ENCODE data around the gene TREML4.

TREML4 gene

DNA sequence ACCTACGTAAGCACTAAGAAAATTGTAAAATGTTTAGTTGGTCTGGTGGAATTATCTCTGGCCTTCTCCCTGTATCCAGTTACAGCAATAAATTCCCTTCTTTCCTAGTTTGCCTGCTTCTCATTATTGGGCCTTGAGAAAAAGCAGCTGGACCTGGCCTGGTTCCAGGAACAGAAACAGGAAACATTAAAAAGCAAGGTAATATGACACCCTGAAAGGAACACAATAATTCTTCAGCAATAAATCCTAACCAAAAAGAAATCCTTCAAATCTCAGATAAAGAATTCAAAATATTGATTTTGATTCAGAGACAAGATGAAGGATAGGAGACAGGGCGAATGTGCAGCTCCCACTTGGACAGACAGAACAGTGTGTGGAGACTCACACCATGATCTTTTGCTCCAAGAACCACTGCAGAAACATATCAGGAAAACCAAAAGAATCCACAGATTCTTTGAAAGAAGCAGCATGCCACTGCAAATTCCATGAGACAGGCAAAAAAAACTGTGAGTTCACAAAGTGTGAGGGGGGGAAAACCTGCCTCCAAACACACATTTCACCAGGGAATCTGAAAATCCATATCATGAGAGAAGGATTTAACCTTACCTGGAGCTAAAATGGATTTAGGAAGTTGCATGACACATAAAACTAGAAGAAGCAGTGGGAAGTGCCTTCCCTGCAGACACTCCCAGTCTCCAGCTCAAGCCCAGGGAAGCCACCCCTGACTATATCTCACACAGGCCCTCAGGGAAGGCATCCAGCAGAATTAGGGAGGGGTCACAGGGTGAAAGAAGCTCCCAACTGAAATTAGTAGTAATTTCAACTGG is 29.4 kb downstream of the TREML4 start:
- H3K9ac ChIP-seq (ENCODE audit: low read depth, low read length) = no peak overlapping the region

DNA sequence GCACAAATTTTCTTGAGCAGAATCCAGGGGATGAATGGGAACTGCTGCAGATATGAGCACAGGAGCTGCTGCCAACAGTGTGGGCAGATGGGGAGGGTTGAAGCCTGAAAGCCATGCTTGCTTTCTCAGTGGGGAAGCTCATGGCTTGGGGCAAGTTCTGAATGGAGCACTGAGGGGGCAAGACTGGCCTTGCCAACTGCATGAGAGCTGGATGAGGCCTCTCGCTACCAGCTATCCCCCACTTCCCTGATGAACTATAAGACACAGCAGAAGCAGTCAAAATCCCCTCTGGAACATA is 30.0 kb downstream of the TREML4 start:
- Histone ChIP-seq H3K4me3 (ENCODE audit: low read depth, low read length) (no peak overlapping the region), H3K4me1 (ENCODE audit: control insufficient read depth, insufficient read depth, low read length) (no peaks in the 10 kb centered on the region), H3K36me3 (ENCODE audit: control insufficient read depth, insufficient read depth, low read length) (no peaks in the 10 kb centered on the region), H3K27me3 (ENCODE audit: control insufficient read depth, insufficient read depth, low read length) (no peaks in the 10 kb centered on the region), H3K9ac (ENCODE audit: low read depth, low read length) (no peak overlapping the region), H3K9me3 (ENCODE audit: control insufficient read depth, insufficient read depth, low read length) (no peaks in the 10 kb centered on the region)

More for the DNA sequence above, 29.4 kb downstream of the TREML4 start:
- H3K27me3 ChIP-seq (ENCODE audit: control insufficient read depth, insufficient read depth, low read length) = no peaks in the 10 kb centered on the region
- H3K36me3 ChIP-seq (ENCODE audit: control insufficient read depth, insufficient read depth, low read length) = no peaks in the 10 kb centered on the region
- H3K4me1 ChIP-seq (ENCODE audit: control insufficient read depth, insufficient read depth, low read length) = no peaks in the 10 kb centered on the region
- H3K4me3 ChIP-seq (ENCODE audit: low read depth, low read length) = no peak overlapping the region
- H3K9me3 ChIP-seq (ENCODE audit: control insufficient read depth, insufficient read depth, low read length) = no peaks in the 10 kb centered on the region

DNA sequence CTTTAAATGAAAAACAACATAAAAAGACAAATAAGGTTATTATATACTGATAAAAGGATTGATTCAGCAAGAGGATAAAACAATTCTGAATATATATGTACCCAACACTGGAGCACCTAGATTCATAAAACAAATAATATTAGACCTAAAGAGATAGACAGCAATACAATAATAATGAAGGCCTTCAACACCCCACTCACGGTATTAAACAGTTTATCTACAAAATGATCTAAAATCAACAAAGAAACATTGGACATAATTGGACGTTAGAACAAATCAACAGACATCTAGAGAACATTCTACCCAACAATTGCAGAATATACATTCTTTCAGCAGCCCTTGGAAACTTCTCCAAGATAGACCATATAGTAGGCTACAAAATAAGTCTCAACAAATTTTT is 34.3 kb downstream of the TREML4 start:
- H3K4me1 ChIP-seq (ENCODE audit: control insufficient read depth, insufficient read depth, low read length) = no peaks in the 10 kb centered on the region
- no peak overlapping the region for H3K4me3 ChIP-seq (ENCODE audit: low read depth, low read length)
- no peaks in the 10 kb centered on the region for H3K36me3 ChIP-seq (ENCODE audit: control insufficient read depth, insufficient read depth, low read length)
- H3K27me3 ChIP-seq (ENCODE audit: control insufficient read depth, insufficient read depth, low read length) = no peaks in the 10 kb centered on the region
- H3K9ac ChIP-seq (ENCODE audit: low read depth, low read length) = no peak overlapping the region
- H3K9me3 ChIP-seq (ENCODE audit: control insufficient read depth, insufficient read depth, low read length) = no peaks in the 10 kb centered on the region

DNA sequence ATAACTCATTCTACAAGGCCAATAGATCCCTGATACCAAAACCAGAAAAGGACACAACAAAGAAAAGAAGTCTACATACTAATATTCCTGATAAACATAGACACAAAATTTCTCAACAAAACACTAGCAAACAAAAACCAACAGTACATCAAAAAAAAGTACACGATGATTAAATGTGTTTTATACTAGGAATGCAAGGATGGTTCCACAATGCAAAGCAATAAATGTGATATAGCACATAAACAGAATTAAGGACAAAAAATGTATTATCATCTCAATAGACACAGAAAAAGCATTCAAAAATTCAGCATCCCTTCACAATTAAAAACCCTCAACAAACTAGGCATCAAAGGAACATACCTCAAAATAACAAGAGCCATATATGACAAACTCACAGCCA is 35.1 kb downstream of the TREML4 start:
- H3K27me3 ChIP-seq (ENCODE audit: control insufficient read depth, insufficient read depth, low read length) = no peaks in the 10 kb centered on the region
- H3K9ac ChIP-seq (ENCODE audit: low read depth, low read length) = no peak overlapping the region
- H3K4me3 ChIP-seq (ENCODE audit: low read depth, low read length) = no peak overlapping the region
- no peaks in the 10 kb centered on the region for H3K4me1 ChIP-seq (ENCODE audit: control insufficient read depth, insufficient read depth, low read length)
- no peaks in the 10 kb centered on the region for H3K9me3 ChIP-seq (ENCODE audit: control insufficient read depth, insufficient read depth, low read length)
- no peaks in the 10 kb centered on the region for H3K36me3 ChIP-seq (ENCODE audit: control insufficient read depth, insufficient read depth, low read length)

DNA sequence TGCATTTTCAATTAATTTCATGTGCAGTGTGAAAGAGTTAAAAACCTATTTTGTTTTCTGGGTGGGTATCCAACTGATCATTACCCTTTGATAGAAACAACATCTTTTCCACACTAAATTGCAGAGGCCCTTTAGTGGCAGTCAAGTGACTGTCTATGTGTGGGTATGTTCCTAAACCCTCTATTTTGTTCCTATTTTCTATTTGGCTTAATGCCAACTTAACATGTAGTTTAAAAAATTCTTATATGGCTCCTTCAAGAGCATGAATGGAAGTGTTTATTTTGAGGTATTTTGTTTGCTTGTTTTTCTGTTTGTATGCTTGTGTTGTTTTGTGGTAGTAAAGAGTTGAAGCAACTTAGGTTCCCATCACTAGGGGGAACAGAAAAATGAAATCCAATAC is 38.4 kb downstream of the TREML4 start:
- no peak overlapping the region for H3K4me3 ChIP-seq (ENCODE audit: low read depth, low read length)
- H3K27me3 ChIP-seq (ENCODE audit: control insufficient read depth, insufficient read depth, low read length) = no peaks in the 10 kb centered on the region
- no peak overlapping the region for H3K9ac ChIP-seq (ENCODE audit: low read depth, low read length)
- H3K36me3 ChIP-seq (ENCODE audit: control insufficient read depth, insufficient read depth, low read length) = no peaks in the 10 kb centered on the region
- H3K4me1 ChIP-seq (ENCODE audit: control insufficient read depth, insufficient read depth, low read length) = no peaks in the 10 kb centered on the region
- H3K9me3 ChIP-seq (ENCODE audit: control insufficient read depth, insufficient read depth, low read length) = no peaks in the 10 kb centered on the region

DNA sequence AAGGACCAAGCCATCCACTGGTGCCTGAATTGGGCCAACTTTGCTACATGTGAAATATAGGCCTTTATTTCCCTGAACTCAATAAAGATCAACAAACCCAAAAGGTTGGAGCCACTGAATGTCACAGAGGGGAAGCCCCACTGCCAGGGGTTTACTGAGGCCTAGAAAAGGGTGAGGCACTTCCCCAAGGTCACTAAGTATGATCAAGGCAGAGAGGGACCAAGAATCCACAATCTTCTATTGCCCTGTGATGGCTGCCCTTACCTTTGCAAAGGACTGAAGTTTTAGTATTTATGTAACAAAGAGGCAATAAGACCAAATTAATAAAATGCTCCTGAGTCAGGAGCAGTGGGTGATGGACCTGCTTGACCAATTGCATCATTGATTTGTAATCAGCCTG is 40.3 kb downstream of the TREML4 start:
- Histone ChIP-seq H3K9me3 (ENCODE audit: control insufficient read depth, insufficient read depth, low read length) (no peaks in the 10 kb centered on the region), H3K36me3 (ENCODE audit: control insufficient read depth, insufficient read depth, low read length) (no peaks in the 10 kb centered on the region), H3K4me3 (ENCODE audit: low read depth, low read length) (no peak overlapping the region), H3K27me3 (ENCODE audit: control insufficient read depth, insufficient read depth, low read length) (no peaks in the 10 kb centered on the region), H3K9ac (ENCODE audit: low read depth, low read length) (no peak overlapping the region), H3K4me1 (ENCODE audit: control insufficient read depth, insufficient read depth, low read length) (no peaks in the 10 kb centered on the region)

DNA sequence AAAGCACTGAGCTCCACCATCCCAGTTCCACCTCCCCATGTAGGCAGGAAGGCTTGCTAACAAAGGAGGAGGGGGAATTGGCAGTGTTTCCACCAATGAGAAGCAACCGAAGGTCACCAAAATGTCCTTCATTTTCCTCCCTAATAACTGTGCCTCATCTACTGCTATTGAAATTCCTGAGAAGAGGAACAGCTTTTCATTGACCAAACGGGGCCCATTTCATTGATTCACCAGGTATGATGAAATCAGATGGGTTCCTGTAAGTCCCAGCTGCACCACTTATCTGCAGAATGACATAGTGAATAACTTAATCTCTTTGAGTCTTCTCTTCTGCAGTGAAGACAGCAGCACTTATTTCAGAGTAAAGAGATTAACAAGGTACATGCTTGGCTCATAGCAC is 41.0 kb downstream of the TREML4 start:
- H3K4me3 ChIP-seq (ENCODE audit: low read depth, low read length) = no peak overlapping the region
- H3K27me3 ChIP-seq (ENCODE audit: control insufficient read depth, insufficient read depth, low read length) = no peaks in the 10 kb centered on the region
- no peaks in the 10 kb centered on the region for H3K36me3 ChIP-seq (ENCODE audit: control insufficient read depth, insufficient read depth, low read length)
- H3K9ac ChIP-seq (ENCODE audit: low read depth, low read length) = no peak overlapping the region
- no peaks in the 10 kb centered on the region for H3K4me1 ChIP-seq (ENCODE audit: control insufficient read depth, insufficient read depth, low read length)
- H3K9me3 ChIP-seq (ENCODE audit: control insufficient read depth, insufficient read depth, low read length) = no peaks in the 10 kb centered on the region

DNA sequence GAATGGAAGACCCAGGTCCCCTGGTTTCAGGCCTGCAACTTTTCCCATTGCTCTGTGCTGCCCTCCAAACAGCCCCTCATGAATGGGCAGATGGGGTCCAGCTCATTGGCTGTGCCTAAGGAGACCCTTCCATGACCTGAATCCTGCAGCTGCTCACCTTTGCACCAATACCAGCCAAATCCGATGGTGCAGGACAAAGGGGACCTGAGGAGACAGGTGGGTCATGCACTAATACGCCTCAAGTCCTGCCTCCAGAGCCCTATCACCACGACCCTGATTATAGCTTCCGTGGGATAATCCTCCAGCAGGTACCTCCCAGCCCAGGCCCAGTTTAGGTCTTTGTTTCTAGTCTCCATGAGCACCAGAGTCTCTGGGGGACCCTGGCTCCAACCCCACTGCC is 41.6 kb downstream of the TREML4 start:
- H3K9ac ChIP-seq (ENCODE audit: low read depth, low read length) = no peak overlapping the region
- no peaks in the 10 kb centered on the region for H3K9me3 ChIP-seq (ENCODE audit: control insufficient read depth, insufficient read depth, low read length)
- no peak overlapping the region for H3K4me3 ChIP-seq (ENCODE audit: low read depth, low read length)
- H3K4me1 ChIP-seq (ENCODE audit: control insufficient read depth, insufficient read depth, low read length) = no peaks in the 10 kb centered on the region
- no peaks in the 10 kb centered on the region for H3K27me3 ChIP-seq (ENCODE audit: control insufficient read depth, insufficient read depth, low read length)
- H3K36me3 ChIP-seq (ENCODE audit: control insufficient read depth, insufficient read depth, low read length) = no peaks in the 10 kb centered on the region

DNA sequence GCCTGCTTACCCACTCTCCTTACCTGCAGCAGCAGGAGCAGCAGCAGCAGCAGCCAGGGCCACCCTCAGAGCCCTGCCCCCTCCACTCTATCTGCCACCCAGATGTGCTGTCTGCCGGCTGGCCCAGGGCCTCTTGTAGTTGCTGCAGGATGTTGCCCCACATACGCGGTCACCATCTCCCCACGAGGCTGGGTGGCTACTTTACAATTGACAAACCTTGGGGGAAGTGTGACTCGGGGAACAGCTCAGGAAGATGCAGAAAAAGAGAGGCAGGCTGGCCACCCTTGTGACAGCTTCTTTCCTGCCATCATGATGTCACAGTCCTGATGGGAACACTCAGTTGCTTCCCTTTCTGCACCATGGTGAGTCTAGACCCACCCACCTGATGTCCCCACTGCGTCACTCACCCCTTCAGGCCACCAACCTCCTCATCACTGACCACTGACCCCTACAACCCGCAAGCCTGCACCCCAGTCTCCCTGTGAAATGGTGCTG is 43.8 kb downstream of the TREML4 start:
- Histone ChIP-seq H3K9ac (ENCODE audit: low read depth, low read length) (no peak overlapping the region), H3K4me3 (ENCODE audit: low read depth, low read length) (no peak overlapping the region), H3K9me3 (ENCODE audit: control insufficient read depth, insufficient read depth, low read length) (no peaks in the 10 kb centered on the region), H3K4me1 (ENCODE audit: control insufficient read depth, insufficient read depth, low read length) (no peaks in the 10 kb centered on the region), H3K27me3 (ENCODE audit: control insufficient read depth, insufficient read depth, low read length) (peaks cover 3% of the 10 kb centered on the region), H3K36me3 (ENCODE audit: control insufficient read depth, insufficient read depth, low read length) (no peaks in the 10 kb centered on the region)

DNA sequence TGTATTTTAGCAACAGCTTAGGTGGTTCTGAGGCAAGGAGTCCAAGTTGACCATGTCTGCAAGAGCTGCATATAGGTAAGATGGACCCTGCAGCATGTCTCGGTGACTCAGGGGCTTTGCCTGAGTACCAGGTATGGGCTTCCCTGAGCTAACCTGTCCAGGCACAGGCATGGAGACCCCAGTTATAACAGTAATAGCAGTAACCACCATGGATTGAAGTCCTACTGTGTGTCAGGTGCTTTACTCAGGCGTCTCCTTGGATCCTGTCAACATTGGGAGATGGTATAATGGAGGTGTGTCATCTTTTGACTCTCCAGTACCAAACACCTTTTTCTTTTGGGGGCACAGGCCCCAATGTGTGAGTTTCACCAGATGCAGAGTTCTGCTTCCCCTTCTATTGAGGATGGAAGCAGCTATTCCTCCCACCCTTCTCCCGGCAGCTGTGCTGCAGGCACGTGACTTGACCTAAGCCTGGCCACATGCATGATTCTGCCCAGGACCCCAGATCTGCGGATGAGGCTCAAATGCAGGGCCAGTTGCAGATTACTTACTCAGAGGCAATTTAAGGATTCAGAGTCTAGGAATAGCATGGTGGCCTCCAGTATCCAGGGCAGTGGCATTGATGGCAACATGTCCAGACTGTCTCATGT is 44.6 kb downstream of the TREML4 start:
- no peaks in the 10 kb centered on the region for H3K9me3 ChIP-seq (ENCODE audit: control insufficient read depth, insufficient read depth, low read length)
- H3K4me1 ChIP-seq (ENCODE audit: control insufficient read depth, insufficient read depth, low read length) = no peaks in the 10 kb centered on the region
- H3K27me3 ChIP-seq (ENCODE audit: control insufficient read depth, insufficient read depth, low read length) = peaks cover 3% of the 10 kb centered on the region
- H3K4me3 ChIP-seq (ENCODE audit: low read depth, low read length) = no peak overlapping the region
- H3K36me3 ChIP-seq (ENCODE audit: control insufficient read depth, insufficient read depth, low read length) = no peaks in the 10 kb centered on the region
- no peak overlapping the region for H3K9ac ChIP-seq (ENCODE audit: low read depth, low read length)

DNA sequence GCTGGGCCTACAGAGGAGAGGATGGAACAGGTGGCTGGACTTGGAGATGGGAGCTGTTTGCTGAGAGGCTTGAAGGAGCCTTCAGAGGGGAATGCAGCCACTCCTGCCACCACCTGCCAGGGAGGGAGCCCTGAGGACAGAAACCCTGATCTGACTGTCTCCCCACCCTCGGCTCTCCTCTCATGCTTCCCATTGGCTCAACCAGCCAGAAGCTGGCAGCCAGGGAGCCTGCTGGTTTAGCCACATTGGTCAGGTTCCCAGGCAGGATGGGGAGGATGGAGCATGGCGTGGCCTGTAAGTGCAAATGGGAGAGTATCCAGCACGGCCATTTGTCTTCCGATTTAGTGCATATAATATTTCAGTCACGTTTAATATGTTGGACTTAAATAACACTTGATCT is 45.6 kb downstream of the TREML4 start:
- H3K9me3 ChIP-seq (ENCODE audit: control insufficient read depth, insufficient read depth, low read length) = no peaks in the 10 kb centered on the region
- no peak overlapping the region for H3K4me3 ChIP-seq (ENCODE audit: low read depth, low read length)
- no peak overlapping the region for H3K9ac ChIP-seq (ENCODE audit: low read depth, low read length)
- H3K27me3 ChIP-seq (ENCODE audit: control insufficient read depth, insufficient read depth, low read length) = peaks cover 3% of the 10 kb centered on the region
- peaks cover 2% of the 10 kb centered on the region for H3K4me1 ChIP-seq (ENCODE audit: control insufficient read depth, insufficient read depth, low read length)
- H3K36me3 ChIP-seq (ENCODE audit: control insufficient read depth, insufficient read depth, low read length) = no peaks in the 10 kb centered on the region

DNA sequence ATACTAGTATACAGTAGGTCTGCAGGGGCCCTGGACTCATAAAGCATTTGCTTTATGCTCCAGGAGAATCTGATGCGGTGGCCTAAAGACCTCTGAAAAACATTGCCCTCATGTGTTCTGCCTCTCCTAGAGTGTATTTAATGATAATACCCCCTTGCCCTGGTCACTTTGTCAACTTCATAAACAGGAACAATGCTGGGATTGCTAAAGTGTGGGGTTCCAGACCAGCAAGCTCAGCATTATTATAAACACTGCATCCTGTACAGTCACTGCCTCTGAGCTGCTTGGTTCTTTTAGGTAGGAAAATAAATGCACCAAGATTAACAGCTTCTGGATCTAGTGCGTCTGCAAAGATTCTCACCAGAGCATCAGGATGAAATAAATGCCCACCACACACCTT is 46.1 kb downstream of the TREML4 start:
- H3K9ac ChIP-seq (ENCODE audit: low read depth, low read length) = no peak overlapping the region
- H3K4me1 ChIP-seq (ENCODE audit: control insufficient read depth, insufficient read depth, low read length) = peaks cover 3% of the 10 kb centered on the region
- H3K36me3 ChIP-seq (ENCODE audit: control insufficient read depth, insufficient read depth, low read length) = no peaks in the 10 kb centered on the region
- H3K9me3 ChIP-seq (ENCODE audit: control insufficient read depth, insufficient read depth, low read length) = no peaks in the 10 kb centered on the region
- no peak overlapping the region for H3K4me3 ChIP-seq (ENCODE audit: low read depth, low read length)
- H3K27me3 ChIP-seq (ENCODE audit: control insufficient read depth, insufficient read depth, low read length) = peaks cover 3% of the 10 kb centered on the region
